Caco-2 (cell line): ENCODE data around the gene RAC3. TPM values are rescaled to one million over a fixed set of nuclear protein-coding genes. Genes with fewer than 3 reads are reported as not detected.

Experiments used
- BruUV-seq: library from RNA; stranded (reverse); fragments of 400-500 nt; replicated peaks from 2 replicates; lab custom pipeline; 2021; lab: Mats Ljungman, UMichigan
- CTCF ChIA-PET: fragments of 300-600 bp; sonication (Branson Sonifier 250); formaldehyde crosslinking; loops from one replicate; lab custom pipeline; 2022; ENCODE audit warnings: antibody characterized with exemption; lab: Charles Lee
- POLR2A ChIA-PET: fragments of 300-600 bp; sonication (Branson Sonifier 250); formaldehyde crosslinking; loops from one replicate; lab custom pipeline; 2022; ENCODE audit warnings: antibody characterized with exemption; lab: Charles Lee
- DNase-seq, 2 experiments: peaks; one replicate each; pipeline versions ENCODE4 v3.0.0 to v3.0.0-alpha.2; 2020 to 2022
- H3K27me3 ChIP-seq: replicated peaks from 2 replicates; pipeline ENCODE4 v1.6.0; 2011; ENCODE audit warnings: low read length; ENCODE audit not compliant: control insufficient read depth, insufficient read depth
- H3K36me3 ChIP-seq: 2 replicates; pipeline ENCODE4 v1.5.1; 2011; ENCODE audit warnings: low read length; ENCODE audit not compliant: control insufficient read depth, insufficient read depth
- H3K4me1 ChIP-seq: fragments of 250-450 bp; sonication (Bioruptor Pico); 2 replicates; pipeline ENCODE4 v1.5.1; 2020; ENCODE audit warnings: mild to moderate bottlenecking
- H3K4me3 ChIP-seq: 2 replicates; pipeline ENCODE4 v1.5.1; 2011; ENCODE audit warnings: low read depth, mild to moderate bottlenecking, control low read depth, low read length
- H3K9me3 ChIP-seq: fragments of 250-450 bp; sonication (Bioruptor Pico); 2 replicates; pipeline ENCODE4 v1.5.1; 2020; ENCODE audit warnings: mild to moderate bottlenecking, moderate library complexity
- H3K27ac Mint-ChIP-seq: one replicate; pipeline ENCODE4 v1.8.0; 2022; ENCODE audit warnings: mixed read lengths; ENCODE audit not compliant: unreplicated experiment
- H3K27me3 Mint-ChIP-seq: one replicate; pipeline ENCODE4 v1.8.0; 2022; ENCODE audit warnings: mixed read lengths; ENCODE audit not compliant: insufficient read depth, unreplicated experiment
- H3K36me3 Mint-ChIP-seq: one replicate; pipeline ENCODE4 v1.8.0; 2022; ENCODE audit warnings: mild to moderate bottlenecking, mixed read lengths; ENCODE audit not compliant: insufficient read depth, unreplicated experiment
- H3K4me1 Mint-ChIP-seq: one replicate; pipeline ENCODE4 v1.8.0; 2022; ENCODE audit warnings: low read depth, mixed read lengths; ENCODE audit not compliant: unreplicated experiment
- H3K4me3 Mint-ChIP-seq: one replicate; pipeline ENCODE4 v1.8.0; 2022; ENCODE audit warnings: mild to moderate bottlenecking, moderate library complexity, mixed read lengths; ENCODE audit not compliant: unreplicated experiment
- H3K9me3 Mint-ChIP-seq: one replicate; pipeline ENCODE4 v1.8.0; 2022; ENCODE audit warnings: mixed read lengths; ENCODE audit not compliant: unreplicated experiment
- CTCF ChIP-seq, 2 experiments: fragments of 200-600 bp in 1 of 2; IDR thresholded peaks; 1 replicate in 1 of 2; 2 replicates in 1 of 2; pipeline versions ENCODE4 v1.5.1 to v1.8.0; 2011 to 2022; ENCODE audit warnings: antibody characterized with exemption in 1 of 2, control low read depth in 1 of 2, inconsistent platforms in 1 of 2, low read depth in 1 of 2, low read length in 1 of 2, mild to moderate bottlenecking in 1 of 2, moderate library complexity in 1 of 2; ENCODE audit not compliant: insufficient read depth in 1 of 2, severe bottlenecking in 1 of 2, unreplicated experiment in 1 of 2
- intact Hi-C: fragments of 100-400 bp; cut with micrococcal nuclease; formaldehyde crosslinking; loops from one replicate; pipeline ENCODE4 v1.10.0; 2022; ENCODE audit not compliant: unreplicated experiment
- total RNA-seq: library from RNA; stranded (reverse); gene quantifications from 2 replicates; pipeline ENCODE4 v1.2.3, GENCODE V29; 2022

RAC3 gene
- total RNA-seq, 1 experiment from 2014 or later, result 94.5 TPM

- peaks cover 1% of the 10 kb centered on the region; the same call in 1 of the 2 replicates for H3K36me3 ChIP-seq
- CTCF ChIA-PET, result interaction anchor here (0.7 to 2.4 kb wide), 2 partner anchors 16 to 27 kb away, joined by 3 to 14 read pairs; partner anchors contain the start of gene DCXR
- no peaks in the 10 kb centered on the region for H3K9me3 Mint-ChIP-seq
Measured at GRCh38 chr17:82052638-82053059, 21.2 kb downstream of the RAC3 start.

GRCh38 chr17:82053130-82053529, 21.7 kb downstream of the RAC3 start:
- no peak overlapping the region for H3K27ac Mint-ChIP-seq
- intact Hi-C loops, result no loop called here
- CTCF ChIA-PET, result interaction anchor here (2.4 kb wide), 1 partner anchor 16 kb away, joined by 14 read pairs; the partner anchor contains the start of gene DCXR
- peak overlapping the region; percentile 80 for H3K4me3 Mint-ChIP-seq
- POLR2A ChIA-PET, result interaction anchor here (0.5 kb wide), 1 partner anchor 30 kb away, joined by 3 read pairs; the partner anchor contains the start of gene LRRC45
- DNase-seq, result no peak
- no peaks in the 10 kb centered on the region for H3K9me3 Mint-ChIP-seq
- Histone ChIP-seq H3K9me3 (no peaks in the 10 kb centered on the region), H3K4me3 (peak overlapping the region; percentile 94), H3K4me1 (peaks cover 8% of the 10 kb centered on the region), H3K27me3 (no peaks in the 10 kb centered on the region), H3K36me3 (peaks cover 1% of the 10 kb centered on the region; the same call in 1 of the 2 replicates)
- H3K4me1 Mint-ChIP-seq, result no peaks in the 10 kb centered on the region
- peaks cover 33% of the 10 kb centered on the region for H3K36me3 Mint-ChIP-seq
- no TSS peak for BruUV-seq
- no peaks in the 10 kb centered on the region for H3K27me3 Mint-ChIP-seq
- no peak for TF ChIP-seq CTCF (IDR thresholded peaks at IDR 0.05; ENCODE audit: insufficient read depth in 1 of 2, low read depth in 1 of 2, low read length in 1 of 2, severe bottlenecking in 1 of 2, unreplicated experiment in 1 of 2)

More at GRCh38 chr17:82052638-82053059, 21.2 kb downstream of the RAC3 start:
- H3K27ac Mint-ChIP-seq, result no peak overlapping the region
- Histone ChIP-seq H3K4me3 (peak overlapping the region; percentile 94), H3K9me3 (no peaks in the 10 kb centered on the region), H3K27me3 (no peaks in the 10 kb centered on the region), H3K4me1 (peaks cover 8% of the 10 kb centered on the region)
- peaks cover 28% of the 10 kb centered on the region for H3K36me3 Mint-ChIP-seq
- H3K4me3 Mint-ChIP-seq, result peak overlapping the region; percentile 80
- no peaks in the 10 kb centered on the region for H3K27me3 Mint-ChIP-seq
- TF ChIP-seq CTCF (IDR thresholded peaks at IDR 0.05; ENCODE audit: insufficient read depth in 1 of 2, low read depth in 1 of 2, low read length in 1 of 2, severe bottlenecking in 1 of 2, unreplicated experiment in 1 of 2), result no peak
- BruUV-seq, result no TSS peak
- H3K4me1 Mint-ChIP-seq, result no peaks in the 10 kb centered on the region
- intact Hi-C loops, result no loop called here
- POLR2A ChIA-PET, result interaction anchor here (0.7 kb wide), 1 partner anchor 15 kb away, joined by 5 read pairs; the partner anchor contains the start of gene DCXR
- DNase-seq, result no peak

GRCh38 chr17:82053556-82054263, 22.2 kb downstream of the RAC3 start:
- H3K36me3 ChIP-seq, result peaks cover 1% of the 10 kb centered on the region; the same call in 1 of the 2 replicates
- BruUV-seq, result no TSS peak
- H3K4me3 ChIP-seq, result no peak overlapping the region; the same call in 1 of the 2 replicates
- H3K9me3 Mint-ChIP-seq, result no peaks in the 10 kb centered on the region
- no peak for DNase-seq
- peaks cover 8% of the 10 kb centered on the region for H3K4me1 ChIP-seq
- ChIA-PET CTCF (no interaction called here), POLR2A (interaction anchor here (0.5 kb wide), 1 partner anchor 31 kb away, joined by 3 read pairs; the partner anchor contains the start of gene LRRC45)
- TF ChIP-seq CTCF (IDR thresholded peaks at IDR 0.05; ENCODE audit: insufficient read depth in 1 of 2, low read depth in 1 of 2, low read length in 1 of 2, severe bottlenecking in 1 of 2, unreplicated experiment in 1 of 2), result no peak
- intact Hi-C loops, result no loop called here
- H3K4me3 Mint-ChIP-seq, result peak overlapping the region; percentile 80
- no peaks in the 10 kb centered on the region for H3K27me3 ChIP-seq
- no peaks in the 10 kb centered on the region for H3K9me3 ChIP-seq
- no peak overlapping the region for H3K27ac Mint-ChIP-seq
- H3K4me1 Mint-ChIP-seq, result no peaks in the 10 kb centered on the region
- no peaks in the 10 kb centered on the region for H3K27me3 Mint-ChIP-seq
- H3K36me3 Mint-ChIP-seq, result peaks cover 39% of the 10 kb centered on the region
